Karpas-422 (cell line): ENCODE results near the gene ZNF595. TPM values are rescaled to one million over a fixed set of nuclear protein-coding genes. Genes with fewer than 3 reads are reported as not detected.
"Not testable (repeated sequence)": the region's sequence is repeated elsewhere in the genome, so short reads cannot be mapped to it uniquely, and the experiment has no call there.

ENCODE experiments used
- DNase-seq: peaks from one replicate; pipeline ENCODE4 v3.0.0-alpha.2; 2015
- H2AFZ ChIP-seq: fragments of 200-600 bp; sonication (generic); 2 replicates; pipeline ENCODE4 v1.6.1; 2014; ENCODE audit warnings: antibody characterized with exemption, low read length, mixed read lengths
- H3K27ac ChIP-seq: fragments of 200-600 bp; sonication (generic); 2 replicates; pipeline ENCODE4 v1.5.1; 2014; ENCODE audit warnings: mild to moderate bottlenecking, low read length, moderate library complexity
- H3K27me3 ChIP-seq: fragments of 200-600 bp; sonication (generic); 2 replicates; pipeline ENCODE4 v1.6.1; 2014; ENCODE audit warnings: low read length, mixed read lengths
- H3K36me3 ChIP-seq: fragments of 200-600 bp; sonication (generic); 2 replicates; pipeline ENCODE4 v1.6.1; 2014; ENCODE audit warnings: low read length, mixed read lengths; ENCODE audit not compliant: insufficient read depth
- H3K4me1 ChIP-seq: fragments of 200-600 bp; sonication (generic); 2 replicates; pipeline ENCODE4 v1.6.1; 2014; ENCODE audit warnings: mild to moderate bottlenecking, low read length, mixed read lengths
- H3K4me2 ChIP-seq: fragments of 200-600 bp; sonication (generic); 2 replicates; pipeline ENCODE4 v1.6.1; 2014; ENCODE audit warnings: low read length, low read depth, mild to moderate bottlenecking; ENCODE audit not compliant: poor library complexity, severe bottlenecking
- H3K4me3 ChIP-seq: fragments of 200-600 bp; sonication (generic); 2 replicates; pipeline ENCODE4 v1.5.1; 2014; ENCODE audit warnings: mild to moderate bottlenecking, antibody characterized with exemption, low read length, mixed read lengths
- H3K79me2 ChIP-seq: fragments of 200-600 bp; sonication (generic); 2 replicates; pipeline ENCODE4 v1.6.1; 2014; ENCODE audit warnings: mild to moderate bottlenecking, low read length, mixed read lengths
- H3K9ac ChIP-seq: fragments of 200-600 bp; sonication (generic); 2 replicates; pipeline ENCODE4 v1.6.0; 2014; ENCODE audit warnings: low read length
- H3K9me2 ChIP-seq: fragments of 200-600 bp; sonication (generic), shearing (Covaris generic); replicated peaks from 2 replicates; pipeline ENCODE4 v1.6.0; 2014; ENCODE audit warnings: mild to moderate bottlenecking, low read length, moderate library complexity; ENCODE audit not compliant: insufficient read depth
- H3K9me3 ChIP-seq: fragments of 300-700, 200-600 bp; sonication (generic); 2 replicates; pipeline ENCODE4 v1.6.1; 2014; ENCODE audit warnings: low read length, mixed read lengths
- H4K20me1 ChIP-seq: fragments of 200-600 bp; sonication (generic); 2 replicates; pipeline ENCODE4 v1.6.1; 2014; ENCODE audit warnings: mild to moderate bottlenecking, antibody characterized with exemption, low read length, low read depth; ENCODE audit not compliant: insufficient read depth
- total RNA-seq: library from RNA; depleted of rRNA; stranded (reverse); fragments of >200 nt; shearing (Covaris generic); gene quantifications from 2 replicates; pipeline ENCODE4 v1.2.3, GENCODE V29; 2014; ENCODE audit warnings: low replicate concordance

The ZNF595 gene
- total RNA-seq, 1 experiment from 2014 or later: 39.1 TPM

DNA sequence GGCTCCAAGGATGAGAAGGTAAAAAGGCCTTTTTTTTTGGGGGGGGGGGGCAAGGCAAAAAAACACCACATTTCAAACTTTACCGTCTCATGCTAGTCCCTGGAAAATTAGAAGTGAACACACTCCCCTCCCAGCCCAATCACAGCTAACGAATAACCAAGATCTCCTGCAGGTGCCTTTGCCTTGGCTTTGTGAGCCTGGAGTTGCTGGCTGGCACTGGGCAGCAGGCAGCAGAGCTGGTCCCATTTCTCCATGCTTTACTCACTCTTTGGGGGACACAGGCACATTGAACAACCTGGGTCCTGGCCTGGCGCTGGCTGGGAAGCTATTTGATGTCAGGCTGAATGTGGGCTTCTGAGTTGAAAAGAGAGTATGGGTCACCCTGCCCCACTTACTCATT, 25.6 kb upstream of the ZNF595 start:
- not testable (repeated sequence) for H3K27ac ChIP-seq, H3K9ac ChIP-seq, H3K4me2 ChIP-seq, H3K4me1 ChIP-seq, H3K9me2 ChIP-seq, H3K36me3 ChIP-seq, DNase-seq, H3K9me3 ChIP-seq, H3K79me2 ChIP-seq, H4K20me1 ChIP-seq, H2AFZ ChIP-seq, H3K27me3 ChIP-seq, H3K4me3 ChIP-seq

DNA sequence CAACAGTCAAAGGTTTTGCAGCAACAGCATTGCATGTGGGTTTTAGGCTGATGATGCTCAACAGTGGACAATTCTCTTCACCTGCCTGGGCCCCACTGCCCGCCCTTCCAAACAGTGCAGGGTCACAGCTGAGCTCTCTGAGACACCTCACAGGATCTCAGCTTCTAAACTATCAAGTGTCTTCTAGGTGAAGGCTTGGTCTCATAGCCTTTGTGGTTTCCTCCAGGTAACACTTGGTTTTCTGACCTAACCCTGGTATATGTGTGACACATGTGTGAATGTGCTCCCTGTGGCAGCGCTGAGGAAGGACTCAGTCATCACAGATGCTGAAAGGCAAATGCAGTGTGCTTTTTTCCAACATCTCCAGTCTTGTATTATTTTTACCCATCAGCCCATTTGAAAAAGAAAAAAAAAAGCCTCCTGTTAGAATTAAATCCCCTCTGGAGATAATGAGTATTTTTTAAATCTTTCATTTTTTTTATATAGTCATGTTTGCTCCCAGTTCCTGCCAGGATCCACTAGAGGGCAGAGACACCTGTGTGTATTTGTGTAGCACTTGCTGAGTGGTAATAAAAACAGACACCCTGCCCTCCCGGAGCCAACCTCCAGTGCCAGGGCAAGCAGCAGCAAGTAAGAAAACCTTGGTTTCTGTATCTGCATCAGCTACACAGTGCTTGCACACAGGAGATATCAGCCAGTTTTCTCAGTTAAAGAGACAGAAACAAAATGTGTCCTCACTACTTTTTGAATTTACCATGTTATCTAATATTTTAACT, 24.2 kb upstream of the ZNF595 start:
- H3K9ac ChIP-seq, H3K9me3 ChIP-seq, DNase-seq, H3K4me1 ChIP-seq, H3K27me3 ChIP-seq, H3K4me3 ChIP-seq, H3K36me3 ChIP-seq, H2AFZ ChIP-seq, H3K9me2 ChIP-seq, H4K20me1 ChIP-seq, H3K79me2 ChIP-seq, H3K4me2 ChIP-seq, H3K27ac ChIP-seq: not testable (repeated sequence)

DNA sequence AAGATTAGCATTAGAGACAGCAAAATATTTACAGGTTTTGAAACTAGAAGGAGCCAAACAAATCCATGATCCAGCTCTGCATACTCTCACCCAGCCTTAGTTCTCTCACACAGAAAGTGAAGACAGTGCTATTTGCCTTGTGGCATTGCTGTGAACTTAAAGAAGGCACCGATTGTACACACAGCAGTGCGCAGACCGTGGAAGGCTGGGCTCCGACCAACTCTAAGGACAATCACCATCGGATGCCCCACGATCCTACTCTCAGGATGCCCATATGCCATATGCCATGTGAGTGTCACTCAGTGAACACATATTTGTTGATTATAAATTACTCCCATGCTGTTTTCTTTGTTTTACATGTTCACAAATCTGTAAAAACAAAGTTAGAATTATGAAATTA, 19.8 kb upstream of the ZNF595 start:
- H3K27me3 ChIP-seq, H3K79me2 ChIP-seq, H3K4me3 ChIP-seq, H3K9me2 ChIP-seq, H3K36me3 ChIP-seq, DNase-seq, H3K27ac ChIP-seq, H2AFZ ChIP-seq, H3K9me3 ChIP-seq, H3K9ac ChIP-seq, H3K4me2 ChIP-seq, H4K20me1 ChIP-seq: not testable (repeated sequence)
- peaks cover 16% of the 10 kb centered on the region for H3K4me1 ChIP-seq

DNA sequence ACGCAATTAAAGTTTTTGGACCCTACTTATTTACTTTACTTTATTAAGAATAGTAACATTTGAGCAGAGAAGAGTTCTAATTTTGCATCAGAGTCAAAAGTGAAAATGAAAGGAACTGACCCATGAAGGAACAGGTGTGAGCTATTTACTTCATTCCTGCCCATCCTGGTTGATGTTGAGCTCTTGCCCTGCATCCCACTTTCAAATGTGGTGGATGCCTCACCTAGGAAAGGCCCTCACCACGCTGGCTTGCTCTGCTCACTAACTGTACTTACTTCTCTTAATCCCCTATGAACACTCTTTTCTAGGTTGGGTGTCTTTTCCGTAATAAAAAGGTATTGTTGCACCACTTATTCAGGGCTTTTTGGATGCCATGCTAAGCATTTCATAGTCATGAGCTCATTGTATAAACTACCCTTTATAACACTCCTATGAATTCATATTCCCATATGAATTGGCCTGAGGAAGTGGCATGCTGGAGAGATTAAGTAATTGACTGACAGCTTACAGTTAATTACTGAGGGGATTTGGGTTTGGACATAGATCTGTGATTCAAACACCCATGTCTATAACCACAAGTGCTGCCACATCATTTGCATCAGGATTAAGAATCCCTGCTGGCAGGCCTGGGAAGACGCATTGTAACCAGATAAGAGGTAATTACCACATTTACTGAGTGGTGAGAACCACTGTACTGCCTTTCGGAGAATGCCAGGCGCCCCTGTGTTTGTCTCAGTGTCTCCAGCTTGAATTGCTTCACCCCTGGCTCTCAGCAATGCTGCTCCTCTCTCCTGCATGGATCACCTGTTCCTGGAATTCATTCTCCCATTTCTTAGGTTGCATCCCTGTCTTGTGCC, 16.3 kb upstream of the ZNF595 start:
- Histone ChIP-seq H3K4me2 (peak overlapping the region; percentile 40), H3K27ac (peak overlapping the region; percentile 77), H3K4me1 (peaks cover 12% of the 10 kb centered on the region)
- H3K79me2 ChIP-seq, H3K36me3 ChIP-seq, H4K20me1 ChIP-seq, H3K27me3 ChIP-seq, H2AFZ ChIP-seq, H3K4me3 ChIP-seq, H3K9me3 ChIP-seq, H3K9me2 ChIP-seq, H3K9ac ChIP-seq: not testable (repeated sequence)
- peak; percentile 92 for DNase-seq

DNA sequence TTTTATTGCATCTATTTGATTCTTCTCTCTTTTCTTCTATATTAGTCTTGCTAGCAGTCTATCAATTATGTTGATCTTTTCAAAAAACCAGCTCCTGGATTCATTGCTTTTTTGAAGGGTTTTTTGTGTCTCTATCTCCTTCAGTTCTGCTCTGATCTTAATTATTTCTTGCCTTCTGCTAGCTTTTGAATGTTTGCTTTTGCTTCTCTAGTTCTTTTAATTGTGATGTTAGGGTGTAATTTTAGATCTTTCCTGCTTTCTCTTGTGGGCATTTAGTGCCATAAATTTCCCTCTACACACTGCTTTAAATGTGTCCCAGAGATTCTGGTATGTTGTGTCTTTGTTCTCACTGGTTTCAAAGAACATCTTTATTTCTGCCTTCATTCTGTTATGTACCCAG, 14.9 kb upstream of the ZNF595 start:
- DNase-seq: not testable (repeated sequence)

DNA sequence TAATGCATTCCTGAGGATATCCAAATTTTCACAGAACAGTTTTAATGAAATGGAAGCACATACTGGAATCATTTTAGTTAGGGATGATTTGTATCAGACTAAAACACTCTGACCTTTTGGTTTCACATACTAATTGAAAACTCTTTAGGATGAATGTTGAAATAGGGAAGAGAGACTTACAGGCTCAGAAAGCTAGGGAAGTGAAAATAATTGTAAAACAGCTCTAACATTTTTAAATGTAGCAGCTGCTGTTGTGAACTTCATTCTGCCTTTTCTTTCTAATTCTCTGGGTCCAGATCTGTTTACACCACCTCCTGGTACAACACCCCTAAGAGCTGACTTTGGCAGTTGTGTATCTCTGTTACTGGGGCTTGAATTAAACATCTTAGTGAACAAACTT, 9.7 kb upstream of the ZNF595 start:
- H4K20me1 ChIP-seq, H3K4me1 ChIP-seq, H3K27me3 ChIP-seq, H3K79me2 ChIP-seq, H3K27ac ChIP-seq, H3K4me2 ChIP-seq, H3K36me3 ChIP-seq, H3K4me3 ChIP-seq, H3K9ac ChIP-seq, DNase-seq, H3K9me2 ChIP-seq, H3K9me3 ChIP-seq, H2AFZ ChIP-seq: not testable (repeated sequence)

More for the DNA sequence above, 14.9 kb upstream of the ZNF595 start:
- not testable (repeated sequence) for H3K9me3 ChIP-seq, H3K79me2 ChIP-seq, H3K27me3 ChIP-seq, H2AFZ ChIP-seq, H3K27ac ChIP-seq, H3K4me3 ChIP-seq, H3K36me3 ChIP-seq, H3K9me2 ChIP-seq, H3K9ac ChIP-seq, H3K4me2 ChIP-seq, H4K20me1 ChIP-seq
- peaks cover 13% of the 10 kb centered on the region for H3K4me1 ChIP-seq

DNA sequence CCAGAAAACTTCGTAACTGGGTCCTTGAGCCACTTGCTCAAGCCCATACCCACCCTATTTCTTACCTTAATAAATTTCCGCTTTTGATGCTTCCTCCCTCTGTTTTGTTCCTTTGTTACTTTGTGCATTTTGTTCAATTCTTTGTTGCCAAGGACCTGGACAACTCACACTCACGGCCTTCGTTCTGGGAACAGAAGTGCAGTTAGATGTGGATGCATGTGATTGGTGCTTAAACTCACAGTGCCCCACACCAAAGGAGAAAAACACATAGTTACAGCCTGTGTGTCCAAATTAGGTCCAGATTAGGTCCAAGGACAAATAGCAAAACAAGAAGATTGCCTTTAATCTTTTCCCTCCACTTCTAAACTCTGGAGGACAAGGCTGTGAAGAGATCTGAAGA, 1.9 kb upstream of the ZNF595 start:
- H2AFZ ChIP-seq, H3K79me2 ChIP-seq, H3K36me3 ChIP-seq, H3K9me3 ChIP-seq, H4K20me1 ChIP-seq, H3K4me3 ChIP-seq, H3K27me3 ChIP-seq, H3K9me2 ChIP-seq: not testable (repeated sequence)
- peak overlapping the region; percentile 34 for H3K9ac ChIP-seq
- H3K4me1 ChIP-seq: peaks cover 11% of the 10 kb centered on the region
- H3K4me2 ChIP-seq: peak overlapping the region; percentile 50
- peak overlapping the region; percentile 83 for H3K27ac ChIP-seq
- DNase-seq: peak; percentile 47

DNA sequence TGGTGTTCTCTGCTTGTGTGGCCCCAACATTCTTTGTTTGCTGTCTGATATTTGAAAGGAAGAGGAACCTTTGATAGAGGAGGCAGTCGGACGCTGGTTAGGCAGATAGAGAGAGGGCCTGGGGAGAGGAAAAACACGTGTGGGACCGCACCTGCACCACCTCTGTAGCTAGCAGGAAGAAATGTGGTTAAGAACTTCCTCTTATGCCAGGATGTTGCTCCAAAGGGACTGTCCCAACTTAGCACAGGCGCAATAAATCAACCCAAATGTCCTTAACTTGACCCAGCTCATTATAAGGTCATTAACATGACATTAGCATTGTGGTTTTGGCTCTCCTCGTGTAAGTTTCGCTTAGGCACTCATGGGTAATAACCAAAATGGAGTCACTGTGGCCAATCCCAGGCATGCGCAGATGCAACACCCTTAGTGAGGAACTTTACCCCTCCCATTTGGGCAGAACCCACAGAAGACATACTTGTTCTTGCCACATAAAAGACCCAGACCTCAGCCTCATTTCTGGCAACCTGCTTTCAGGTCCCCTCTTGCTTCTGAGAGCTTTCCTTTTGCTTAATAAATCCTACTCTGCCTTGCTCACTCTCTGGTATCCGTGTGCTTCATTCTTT, 1.4 kb upstream of the ZNF595 start:
- Histone ChIP-seq H3K4me1 (peaks cover 11% of the 10 kb centered on the region), H3K27ac (peak overlapping the region; percentile 83)
- DNase-seq, H3K9me3 ChIP-seq, H3K36me3 ChIP-seq, H3K27me3 ChIP-seq, H2AFZ ChIP-seq, H4K20me1 ChIP-seq, H3K4me3 ChIP-seq, H3K79me2 ChIP-seq, H3K9me2 ChIP-seq, H3K9ac ChIP-seq, H3K4me2 ChIP-seq: not testable (repeated sequence)
